H1 (cell line): Measurements from ENCODE around the gene HDLBP. TPM values are rescaled to one million over a fixed set of nuclear protein-coding genes. Genes with fewer than 3 reads are reported as not detected.

Experiments
- CTCF ChIA-PET: fragments of 300-600 bp; sonication (Branson Sonifier 250); formaldehyde crosslinking; loops from one replicate; lab custom pipeline; 2021; ENCODE audit not compliant: partially characterized antibody; lab: Charles Lee
- POLR2A ChIA-PET: fragments of 300-600 bp; sonication (Branson Sonifier 250); formaldehyde crosslinking; loops from one replicate; lab custom pipeline; 2021; ENCODE audit warnings: inconsistent platforms; ENCODE audit not compliant: partially characterized antibody; lab: Charles Lee
- DNase-seq, 2 experiments: peaks; one replicate each; pipeline versions ENCODE4 v3.0.0 to v3.0.0-alpha.2; 2010 to 2022; ENCODE audit warnings: low spot score in 2 of 2, low read depth in 1 of 2, mixed read lengths in 1 of 2
- FAIRE-seq: peaks from 2 replicates; lab custom pipeline; 2011; peaks lifted over from hg19 to GRCh38; lab: Jason Lieb, UNC
- H2AFZ ChIP-seq: 2 replicates; pipeline ENCODE4 v1.8.1; 2012; ENCODE audit warnings: low read length, inconsistent platforms
- H2AK5ac ChIP-seq: 2 replicates; pipeline ENCODE4 v1.6.1; 2013; ENCODE audit warnings: low read depth, low read length
- H2BK120ac ChIP-seq: replicated peaks from 2 replicates; pipeline ENCODE3; 2013; ENCODE audit warnings: low read depth, low read length, inconsistent platforms
- H2BK12ac ChIP-seq: 2 replicates; pipeline ENCODE4 v1.6.1; 2013; ENCODE audit warnings: low read depth, low read length
- H2BK15ac ChIP-seq: 2 replicates; pipeline ENCODE4 v1.6.1; 2013; ENCODE audit warnings: low read length
- H2BK20ac ChIP-seq: 2 replicates; pipeline ENCODE4 v1.6.1; 2013; ENCODE audit warnings: low read length
- H2BK5ac ChIP-seq: 2 replicates; pipeline ENCODE4 v1.6.1; 2013; ENCODE audit warnings: low read depth, low read length
- H3K14ac ChIP-seq: 2 replicates; pipeline ENCODE4 v1.6.1; 2013; ENCODE audit warnings: inconsistent platforms; ENCODE audit not compliant: insufficient read length
- H3K18ac ChIP-seq: 2 replicates; pipeline ENCODE4 v1.6.1; 2013; ENCODE audit warnings: low read length; ENCODE audit errors: extremely low read depth
- H3K23ac ChIP-seq: 2 replicates; pipeline ENCODE4 v1.6.1; 2013; ENCODE audit warnings: inconsistent platforms; ENCODE audit not compliant: insufficient read length
- H3K23me2 ChIP-seq: 2 replicates; pipeline ENCODE4 v1.6.1; 2013; ENCODE audit warnings: low read depth, low read length
- H3K27ac ChIP-seq: 2 replicates; pipeline ENCODE4 v1.6.1; 2011; ENCODE audit warnings: low read depth, low read length, inconsistent platforms
- H3K27me3 ChIP-seq, 4 experiments: replicated peaks in 1 of 4; 1 replicate in 1 of 4; 2 replicates in 3 of 4; pipeline versions ENCODE4 v1.6.1 to v1.8.1; 2011 to 2013; ENCODE audit warnings: low read length in 3 of 4, mild to moderate bottlenecking in 3 of 4, inconsistent platforms in 2 of 4, mixed read lengths in 2 of 4, moderate library complexity in 1 of 4; ENCODE audit not compliant: control insufficient read depth in 3 of 4, insufficient read depth in 3 of 4; ENCODE audit errors: extremely low read depth in 1 of 4
- H3K36me3 ChIP-seq, 4 experiments: 2 replicates each; pipeline versions ENCODE4 v1.6.1 to v1.8.1; 2011 to 2013; ENCODE audit warnings: mild to moderate bottlenecking in 4 of 4, low read length in 3 of 4, moderate library complexity in 2 of 4, control low read depth in 1 of 4, inconsistent platforms in 1 of 4; ENCODE audit not compliant: insufficient read depth in 4 of 4, control insufficient read depth in 2 of 4
- H3K4ac ChIP-seq: replicated peaks from 2 replicates; pipeline ENCODE3; 2013; ENCODE audit warnings: low read length, low read depth, mixed read lengths, inconsistent platforms; ENCODE audit not compliant: insufficient read length
- H3K4me1 ChIP-seq, 4 experiments: replicated peaks in 1 of 4; 1 replicate in 1 of 4; 2 replicates in 3 of 4; pipeline versions ENCODE4 v1.6.1 to v1.8.1; 2011 to 2013; ENCODE audit warnings: low read length in 3 of 4, inconsistent platforms in 2 of 4, mixed read lengths in 1 of 4; ENCODE audit not compliant: insufficient read depth in 4 of 4, control insufficient read depth in 3 of 4
- H3K4me2 ChIP-seq, 2 experiments: 2 replicates each; pipeline versions ENCODE4 v1.6.1 to v1.8.1; 2011 to 2013; ENCODE audit warnings: low read depth in 2 of 2, low read length in 2 of 2, control low read depth in 1 of 2, inconsistent platforms in 1 of 2, mild to moderate bottlenecking in 1 of 2; ENCODE audit not compliant: insufficient read depth in 1 of 2
- H3K4me3 ChIP-seq, 4 experiments: fragments of 200-600, 300-600 bp in 1 of 4; sonication (generic), shearing (Covaris generic), sonication (Bioruptor Twin) in 1 of 4; 2 replicates each; pipeline versions ENCODE4 v1.5.1 to v1.8.1; 2011 to 2016; ENCODE audit warnings: low read length in 4 of 4, low read depth in 3 of 4, control low read depth in 2 of 4, inconsistent platforms in 2 of 4, mild to moderate bottlenecking in 2 of 4, mixed read lengths in 1 of 4, moderate library complexity in 1 of 4; ENCODE audit not compliant: insufficient read depth in 2 of 4; ENCODE audit errors: extremely low read depth in 1 of 4
- H3K56ac ChIP-seq: replicated peaks from 2 replicates; pipeline ENCODE3; 2013; ENCODE audit warnings: low read depth, mild to moderate bottlenecking, mixed read lengths, low read length, inconsistent platforms; ENCODE audit not compliant: insufficient read length
- H3K79me1 ChIP-seq: 2 replicates; pipeline ENCODE4 v1.6.1; 2013; ENCODE audit warnings: low read depth, low read length, control low read depth
- H3K79me2 ChIP-seq, 2 experiments: 2 replicates each; pipeline versions ENCODE4 v1.6.1 to v1.8.1; 2012 to 2013; ENCODE audit warnings: low read length in 2 of 2, mild to moderate bottlenecking in 2 of 2, inconsistent platforms in 1 of 2; ENCODE audit not compliant: insufficient read depth in 2 of 2, control insufficient read depth in 1 of 2
- H3K9ac ChIP-seq, 4 experiments: replicated peaks in 1 of 4; 1 replicate in 1 of 4; 2 replicates in 3 of 4; pipeline versions ENCODE4 v1.6.1 to v1.8.1; 2011 to 2013; ENCODE audit warnings: low read depth in 3 of 4, low read length in 3 of 4, control low read depth in 2 of 4, mild to moderate bottlenecking in 2 of 4, moderate library complexity in 2 of 4, inconsistent platforms in 1 of 4; ENCODE audit errors: extremely low read depth in 1 of 4
- H3K9me3 ChIP-seq, 2 experiments: 2 replicates each; pipeline versions ENCODE4 v1.6.1 to v1.8.1; 2012 to 2013; ENCODE audit warnings: mild to moderate bottlenecking in 2 of 2, moderate library complexity in 2 of 2, control low read depth in 1 of 2, inconsistent platforms in 1 of 2, low read depth in 1 of 2, low read length in 1 of 2, mixed read lengths in 1 of 2; ENCODE audit not compliant: insufficient read depth in 2 of 2
- H4K20me1 ChIP-seq, 2 experiments: replicated peaks in 1 of 2; 2 replicates each; pipeline versions ENCODE3 to v1.8.1; 2011 to 2013; ENCODE audit warnings: inconsistent platforms in 2 of 2, low read length in 2 of 2, mild to moderate bottlenecking in 1 of 2; ENCODE audit not compliant: insufficient read depth in 2 of 2, control insufficient read depth in 1 of 2
- H4K5ac ChIP-seq: 2 replicates; pipeline ENCODE4 v1.6.1; 2013; ENCODE audit warnings: low read length, low read depth, mixed read lengths, inconsistent platforms; ENCODE audit not compliant: insufficient read length
- H4K8ac ChIP-seq: 2 replicates; pipeline ENCODE4 v1.8.0; 2013; ENCODE audit warnings: mild to moderate bottlenecking, moderate library complexity, low read length, inconsistent platforms; ENCODE audit not compliant: insufficient read depth; ENCODE audit errors: extremely low read depth
- H4K91ac ChIP-seq: replicated peaks from 2 replicates; pipeline ENCODE3; 2013; ENCODE audit warnings: low read length, mixed read lengths, inconsistent platforms; ENCODE audit not compliant: insufficient read length
- ASH2L ChIP-seq: fragments of 200-600, 300-600 bp; sonication (generic); IDR thresholded peaks from one replicate; pipeline ENCODE4 v1.7.1; 2017; ENCODE audit warnings: low read length
- CBX8 ChIP-seq: fragments of 300-800, 300-1000 bp; sonication (generic); IDR thresholded peaks from 2 replicates; pipeline ENCODE4 v1.7.1; 2016; ENCODE audit warnings: low read depth, low read length, borderline replicate concordance
- CEBPB ChIP-seq: IDR thresholded peaks from 2 replicates; pipeline ENCODE4 v1.6.1; 2012; ENCODE audit warnings: low read depth, low read length
- CHD1 ChIP-seq: IDR thresholded peaks from 2 replicates; pipeline ENCODE4 v1.6.1; 2012; ENCODE audit warnings: low read depth, low read length, improper control_type of control experiment
- E2F6 ChIP-seq: IDR thresholded peaks from 2 replicates; pipeline ENCODE4 v1.6.1; 2012; ENCODE audit warnings: inconsistent platforms
- GTF2F1 ChIP-seq: IDR thresholded peaks from 2 replicates; pipeline ENCODE4 v1.6.1; 2012; ENCODE audit warnings: low read depth, low read length, improper control_type of control experiment, borderline replicate concordance
- JUN ChIP-seq: IDR thresholded peaks from 2 replicates; pipeline ENCODE4 v1.6.1; 2011; ENCODE audit warnings: low read depth, mild to moderate bottlenecking, improper control_type of control experiment, low read length
- KDM4A ChIP-seq: IDR thresholded peaks from one replicate; pipeline ENCODE4 v1.7.1; 2012; ENCODE audit warnings: low read depth, mild to moderate bottlenecking, moderate library complexity, low read length, inconsistent platforms; ENCODE audit not compliant: severe bottlenecking
- NRF1 ChIP-seq: IDR thresholded peaks from 2 replicates; pipeline ENCODE4 v1.6.1; 2011; ENCODE audit warnings: mild to moderate bottlenecking, low read depth, low read length, improper control_type of control experiment
- SP4 ChIP-seq: IDR thresholded peaks from 2 replicates; pipeline ENCODE4 v1.6.1; 2012; ENCODE audit warnings: low read length, inconsistent platforms
- SRF ChIP-seq: IDR thresholded peaks from 2 replicates; pipeline ENCODE4 v1.6.1; 2011; ENCODE audit warnings: mild to moderate bottlenecking, low read depth, low read length, moderate library complexity
- WGBS, 2 experiments: shearing (Covaris generic) in 1 of 2; methylation state at CpG; one replicate each; pipeline versions ENCODE4 v1.1.6 to v1.1.7; 2013 to 2015; ENCODE audit warnings: low lambda C conversion rate in 2 of 2, mixed read lengths in 2 of 2, inconsistent platforms in 1 of 2, low coverage in 1 of 2, missing lambda C conversion rate in 1 of 2; ENCODE audit not compliant: insufficient replicate concordance in 2 of 2, insufficient coverage in 1 of 2, insufficient read length in 1 of 2; ENCODE audit errors: extremely low coverage in 1 of 2, missing lambda C conversion rate in 1 of 2; 5-methylcytosine and 5-hydroxymethylcytosine counted together
- polyA plus RNA-seq, 7 experiments: library from polyadenylated mRNA; depleted of rRNA in 3 of 7; stranded (reverse) in 5 of 7; unstranded in 2 of 7; fragments of >200 nt in 5 of 7; fragments of 200-250 nt in 2 of 7; gene quantifications; 1 replicate in 5 of 7; 2 replicates in 1 of 7; 4 replicates in 1 of 7; pipeline versions ENCODE4 v1.2.1 to v1.2.3, GENCODE V29; 2011 to 2013; ENCODE audit warnings: missing spikeins in 2 of 7, mixed read lengths in 2 of 7
- total RNA-seq: library from RNA; stranded (reverse); fragmentation: NEBNext Ultra II Directional; extraction: Animal tissue kit (Norgen Biotek cat#: 25700); gene quantifications from 2 replicates; pipeline ENCODE4 v1.2.1, GENCODE V29; 2021
- TF ChIP-seq, protein P1 (sequence below): IDR thresholded peaks from 2 replicates; pipeline ENCODE4 v1.6.1; 2012; ENCODE audit warnings: inconsistent platforms

HDLBP gene
- total and polyA plus RNA-seq, 2 of the 8 experiments (the other 6 are each of a cell fraction or from before 2014, with no cell fraction given), result 185 to 360 TPM

DNA sequence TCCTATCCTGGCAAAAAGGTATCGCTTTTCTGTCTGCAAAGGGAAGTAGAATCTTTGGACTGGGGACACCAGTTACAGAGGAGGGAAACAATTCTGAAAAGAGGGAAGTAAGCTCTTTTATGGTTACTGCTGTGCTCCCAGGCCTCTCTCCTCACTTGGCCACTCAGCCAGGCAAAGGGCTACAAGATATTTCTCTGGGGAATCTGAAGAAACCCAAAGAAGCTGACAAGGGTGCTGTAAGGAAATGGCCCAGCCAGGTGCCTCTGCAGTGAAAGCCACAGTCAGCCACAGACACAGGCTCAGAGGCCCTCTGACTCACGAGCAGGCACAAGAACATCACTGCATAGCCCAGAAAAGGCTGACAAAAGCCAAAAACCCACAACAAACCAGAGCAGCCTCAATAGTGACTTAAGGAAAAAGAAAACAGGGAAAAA is 5.8 kb downstream of the HDLBP start:
- POLR2A ChIA-PET, result interaction anchor here (0.6 to 1.0 kb wide), 2 partner anchors 9 to 11 kb away, joined by 3 to 4 read pairs; no protein-coding TSS in a partner anchor
- TF ChIP-seq SP4, result no peak
- no peak for TF ChIP-seq ASH2L
- no peak for TF ChIP-seq E2F6
- no peak for TF ChIP-seq KDM4A
- no peak for TF ChIP-seq JUN
- no peak for TF ChIP-seq CEBPB
- TF ChIP-seq NRF1, result no peak
- TF ChIP-seq, protein P1, sequence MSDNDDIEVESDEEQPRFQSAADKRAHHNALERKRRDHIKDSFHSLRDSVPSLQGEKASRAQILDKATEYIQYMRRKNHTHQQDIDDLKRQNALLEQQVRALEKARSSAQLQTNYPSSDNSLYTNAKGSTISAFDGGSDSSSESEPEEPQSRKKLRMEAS, result no peak
- TF ChIP-seq SRF, result no peak
- TF ChIP-seq CHD1, result no peak
- TF ChIP-seq GTF2F1, result no peak
- TF ChIP-seq CBX8, result no peak
- Histone ChIP-seq H4K5ac (no peak overlapping the region), H3K18ac (no peak overlapping the region), H2BK120ac (no peak overlapping the region), H3K56ac (no peak overlapping the region), H4K91ac (no peak overlapping the region), H3K4me3 (no peak overlapping the region), H3K27ac (no peak overlapping the region; the same call in 1 of the 2 replicates), H3K79me1 (peaks cover 12% of the 10 kb centered on the region), H3K4me2 (no peak overlapping the region), H2BK5ac (no peak overlapping the region), H2BK20ac (no peak overlapping the region), H3K27me3 (no peaks in the 10 kb centered on the region), H3K4ac (no peak overlapping the region), H2BK12ac (no peak overlapping the region), H3K23me2 (peaks cover 3% of the 10 kb centered on the region; the same call in 1 of the 2 replicates), H3K36me3 (no peaks in the 10 kb centered on the region), H3K9ac (no peak overlapping the region), H4K8ac (no peak overlapping the region), H3K4me1 (peaks cover 0 to 7% (median 2%) of the 10 kb centered on the region in 4 experiments; a peak in 4 of 7 replicates), H4K20me1 (peaks cover 2 to 23% of the 10 kb centered on the region in 2 experiments), H2BK15ac (no peak overlapping the region), H3K9me3 (no peaks in the 10 kb centered on the region), H3K79me2 (peaks cover 67 to 100% of the 10 kb centered on the region in 2 experiments), H2AFZ (no peak overlapping the region), H3K14ac (no peak overlapping the region), H3K23ac (no peak overlapping the region), H2AK5ac (no peak overlapping the region)
- DNase-seq (peak in 1 of 2 experiments; percentile 28), FAIRE-seq (no peak)
- 82% methylated on average over 2 of the region's 2 CpGs; no CpG with 5 or more reads in 1 of the 2 experiments for WGBS, 2 experiments
- CTCF ChIA-PET, result interaction anchor here (0.6 kb wide), 1 partner anchor 51 kb away, joined by 3 read pairs; no protein-coding TSS in a partner anchor
